ACC112 (cell line): ENCODE results near the gene RCSD1.
A peak's percentile ranks its signal among the peaks of the same experiment; 100 is the strongest.

ENCODE experiments used
- H2AFZ ChIP-seq: fragments of 200-600 bp; sonication (generic); one replicate; pipeline ENCODE4 v1.6.0; 2017; ENCODE audit warnings: antibody characterized with exemption, low read length; ENCODE audit not compliant: unreplicated experiment
- H3K27ac ChIP-seq: fragments of 200-600 bp; sonication (generic); 2 replicates; pipeline ENCODE4 v1.5.1; 2014; ENCODE audit warnings: low read depth, mild to moderate bottlenecking, antibody characterized with exemption, low read length, moderate library complexity
- H3K27me3 ChIP-seq: fragments of 200-600 bp; sonication (generic); 2 replicates; pipeline ENCODE4 v1.6.1; 2014; ENCODE audit warnings: mild to moderate bottlenecking, antibody characterized with exemption, low read length, moderate library complexity, mixed read lengths; ENCODE audit not compliant: insufficient read depth
- H3K36me3 ChIP-seq: fragments of 200-600 bp; sonication (generic); 2 replicates; pipeline ENCODE4 v1.6.1; 2016; ENCODE audit warnings: mild to moderate bottlenecking, antibody characterized with exemption, low read length, moderate library complexity, mixed read lengths; ENCODE audit not compliant: insufficient read depth
- H3K4me1 ChIP-seq: fragments of 200-600 bp; sonication (generic); one replicate; pipeline ENCODE4 v1.6.1; 2016; ENCODE audit warnings: low read length, mixed read lengths; ENCODE audit not compliant: insufficient read depth, unreplicated experiment, control insufficient read depth
- H3K4me3 ChIP-seq: fragments of 200-600 bp; sonication (generic); 2 replicates; pipeline ENCODE4 v1.5.1; 2014; ENCODE audit warnings: mild to moderate bottlenecking, low read depth, low read length
- H3K79me2 ChIP-seq: fragments of 200-600 bp; sonication (generic); one replicate; pipeline ENCODE4 v1.6.0; 2016; ENCODE audit warnings: low read length; ENCODE audit not compliant: control insufficient read depth, unreplicated experiment, insufficient read depth

RCSD1 gene

DNA sequence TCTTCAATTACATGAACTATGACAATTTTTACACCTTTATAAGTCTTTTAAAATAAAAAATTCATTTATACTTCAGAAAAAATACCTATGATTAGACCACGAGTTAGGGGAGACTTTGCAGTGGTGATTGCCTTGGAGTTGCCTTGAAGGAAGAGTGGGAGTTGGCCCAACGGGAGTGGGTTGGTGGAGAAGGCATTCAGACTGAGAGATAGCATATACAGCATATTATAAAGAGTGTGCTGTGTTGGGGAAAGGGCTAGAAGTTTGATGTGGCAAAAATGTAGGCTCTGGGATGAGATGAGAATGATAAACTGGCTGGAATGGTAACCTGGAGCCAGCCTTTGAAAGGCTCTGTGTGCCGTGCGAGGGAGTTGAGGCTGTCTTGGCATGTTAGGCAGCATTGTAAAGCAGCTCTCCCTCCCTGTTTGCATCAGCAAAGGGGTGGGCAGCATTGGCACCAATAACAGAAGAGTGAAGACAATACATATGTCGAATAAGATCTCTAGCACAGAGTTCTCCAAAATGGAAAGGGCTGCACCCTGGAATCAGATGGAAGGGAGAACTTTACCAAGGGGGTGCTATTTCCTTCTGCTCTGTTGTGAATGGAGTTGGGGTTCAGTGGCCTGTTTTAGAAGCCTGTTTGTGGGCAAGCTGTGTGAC, 116.1 kb downstream of the RCSD1 start:
- Histone ChIP-seq H3K27me3 (no peaks in the 10 kb centered on the region), H3K36me3 (no peaks in the 10 kb centered on the region), H2AFZ (no peak overlapping the region), H3K4me1 (peaks cover 46% of the 10 kb centered on the region), H3K79me2 (peaks cover 88% of the 10 kb centered on the region), H3K27ac (no peak overlapping the region), H3K4me3 (no peak overlapping the region)

- no peak overlapping the region for H2AFZ ChIP-seq
- H3K27me3 ChIP-seq, result no peaks in the 10 kb centered on the region
- H3K79me2 ChIP-seq, result peaks cover 84% of the 10 kb centered on the region
- H3K4me3 ChIP-seq, result no peak overlapping the region
- peaks cover 53% of the 10 kb centered on the region for H3K4me1 ChIP-seq
- H3K27ac ChIP-seq, result peak overlapping the region; percentile 40; the same call in 1 of the 2 replicates
- no peaks in the 10 kb centered on the region for H3K36me3 ChIP-seq
Observed at GRCh38 chr1:167746988-167747655, 117.1 kb downstream of the RCSD1 start.

GRCh38 chr1:167747988-167748387, 118.0 kb downstream of the RCSD1 start:
- Histone ChIP-seq H2AFZ (peak overlapping the region; percentile 12), H3K4me1 (peaks cover 62% of the 10 kb centered on the region), H3K79me2 (peaks cover 87% of the 10 kb centered on the region), H3K27ac (peak overlapping the region; percentile 46), H3K36me3 (no peaks in the 10 kb centered on the region), H3K27me3 (no peaks in the 10 kb centered on the region), H3K4me3 (peak overlapping the region; percentile 3; the same call in 1 of the 2 replicates)

GRCh38 chr1:167748906-167749305, 118.9 kb downstream of the RCSD1 start:
- Histone ChIP-seq H3K27me3 (no peaks in the 10 kb centered on the region), H3K36me3 (no peaks in the 10 kb centered on the region), H3K79me2 (peaks cover 89% of the 10 kb centered on the region), H3K4me1 (peaks cover 66% of the 10 kb centered on the region), H3K27ac (peak overlapping the region; percentile 46), H2AFZ (peak overlapping the region; percentile 18), H3K4me3 (peak overlapping the region; percentile 8; the same call in 1 of the 2 replicates)

GRCh38 chr1:167749741-167750140, 119.7 kb downstream of the RCSD1 start:
- Histone ChIP-seq H3K79me2 (peaks cover 89% of the 10 kb centered on the region), H3K36me3 (no peaks in the 10 kb centered on the region), H3K4me1 (peaks cover 66% of the 10 kb centered on the region), H3K4me3 (peak overlapping the region; percentile 8; the same call in 1 of the 2 replicates), H3K27ac (no peak overlapping the region), H3K27me3 (no peaks in the 10 kb centered on the region), H2AFZ (no peak overlapping the region)

GRCh38 chr1:167750641-167751040, 120.6 kb downstream of the RCSD1 start:
- no peaks in the 10 kb centered on the region for H3K27me3 ChIP-seq
- H3K27ac ChIP-seq, result no peak overlapping the region; the same call in 1 of the 2 replicates
- H3K4me3 ChIP-seq, result no peak overlapping the region
- peaks cover 66% of the 10 kb centered on the region for H3K4me1 ChIP-seq
- peaks cover 90% of the 10 kb centered on the region for H3K79me2 ChIP-seq
- no peak overlapping the region for H2AFZ ChIP-seq
- no peaks in the 10 kb centered on the region for H3K36me3 ChIP-seq

- peaks cover 88% of the 10 kb centered on the region for H3K79me2 ChIP-seq
- H3K27me3 ChIP-seq, result no peaks in the 10 kb centered on the region
- H3K4me3 ChIP-seq, result peak overlapping the region; percentile 52; the same call in 1 of the 2 replicates
- no peaks in the 10 kb centered on the region for H3K36me3 ChIP-seq
- H2AFZ ChIP-seq, result no peak overlapping the region
- H3K4me1 ChIP-seq, result peaks cover 60% of the 10 kb centered on the region
- peak overlapping the region; percentile 79 for H3K27ac ChIP-seq
Observed at GRCh38 chr1:167751676-167752075, 121.6 kb downstream of the RCSD1 start.

GRCh38 chr1:167752219-167752985, 122.4 kb downstream of the RCSD1 start:
- peaks cover 87% of the 10 kb centered on the region for H3K79me2 ChIP-seq
- peak overlapping the region; percentile 79 for H3K27ac ChIP-seq
- H3K4me1 ChIP-seq, result peaks cover 58% of the 10 kb centered on the region
- no peaks in the 10 kb centered on the region for H3K27me3 ChIP-seq
- no peak overlapping the region for H2AFZ ChIP-seq
- no peaks in the 10 kb centered on the region for H3K36me3 ChIP-seq
- H3K4me3 ChIP-seq, result peak overlapping the region; percentile 52

GRCh38 chr1:167755654-167756053, 125.6 kb downstream of the RCSD1 start:
- no peak overlapping the region for H3K4me3 ChIP-seq
- H3K36me3 ChIP-seq, result peaks cover 6% of the 10 kb centered on the region; the same call in 1 of the 2 replicates
- peaks cover 85% of the 10 kb centered on the region for H3K79me2 ChIP-seq
- H3K27me3 ChIP-seq, result no peaks in the 10 kb centered on the region
- H2AFZ ChIP-seq, result no peak overlapping the region
- H3K4me1 ChIP-seq, result peaks cover 31% of the 10 kb centered on the region
- H3K27ac ChIP-seq, result no peak overlapping the region
